ENCODE measurements around the gene IFRD1. TPM values are rescaled to one million over a fixed set of nuclear protein-coding genes. Genes with fewer than 3 reads are reported as not detected.
A peak's percentile ranks its signal among the peaks of the same experiment; 100 is the strongest.

Gene IFRD1
- polyA plus RNA-seq, 1 donor (not counting 4 experiments of a cell fraction or from before 2014, with no cell fraction given), result 38.3 TPM

DNA sequence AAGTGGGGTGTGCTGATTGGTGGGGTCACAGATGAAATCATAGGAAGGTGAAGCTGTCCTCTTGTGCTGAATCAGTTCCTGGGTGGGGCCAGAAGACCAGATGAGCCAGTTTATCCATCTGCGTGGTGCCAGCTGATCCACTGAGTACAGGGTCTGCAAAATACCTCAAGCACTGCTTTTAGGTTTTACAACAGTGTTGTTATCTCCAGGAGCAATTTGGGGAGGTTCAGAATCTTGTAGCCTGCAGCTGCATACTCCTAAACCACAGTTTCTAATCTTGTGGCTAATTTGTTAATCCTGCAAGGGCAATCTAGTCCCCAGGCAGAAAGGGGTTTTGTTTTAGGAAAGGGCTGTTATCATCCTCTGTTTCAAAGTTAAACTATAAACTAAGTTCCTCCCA lies 17.0 kb upstream of the IFRD1 start:
- Histone ChIP-seq H4K20me1 (ENCODE audit: control insufficient read depth, extremely low read depth, insufficient read depth, low read length) (no peaks in the 10 kb centered on the region), H3K27ac (ENCODE audit: control insufficient read depth, insufficient read depth, low read length) (no peak overlapping the region), H3K9ac (ENCODE audit: control insufficient read depth, extremely low read depth, insufficient read depth, low read length) (no peak overlapping the region), H3K27me3 (ENCODE audit: control insufficient read depth, extremely low read depth, insufficient read depth, low read length) (no peaks in the 10 kb centered on the region), H3K4me2 (ENCODE audit: control insufficient read depth, extremely low read depth, insufficient read depth, low read depth, low read length) (no peak overlapping the region), H3K4me1 (ENCODE audit: control insufficient read depth, extremely low read depth, insufficient read depth, low read length) (peaks cover 21% of the 10 kb centered on the region), H3K79me2 (ENCODE audit: control insufficient read depth, insufficient read depth, low read length) (no peaks in the 10 kb centered on the region), H3K36me3 (ENCODE audit: control insufficient read depth in 2 of 2, extremely low read depth in 1 of 2, insufficient read depth in 2 of 2, low read length in 2 of 2) (no peaks in the 10 kb centered on the region), H3K4me3 (ENCODE audit: control insufficient read depth in 2 of 3, extremely low read depth in 1 of 3, insufficient read depth in 2 of 3, low read depth in 1 of 3, low read length in 3 of 3) (peak overlapping the region in 1 of 3 experiments; percentile 1), H3K9me3 (ENCODE audit: control insufficient read depth, low read depth, low read length) (no peaks in the 10 kb centered on the region), H2AFZ (ENCODE audit: control insufficient read depth, low read length) (no peak overlapping the region), H3K9me1 (ENCODE audit: control insufficient read depth, extremely low read depth, insufficient read depth, low read length) (no peaks in the 10 kb centered on the region)
- dilution Hi-C loops (cut with MboI; ENCODE audit: extremely low pct_ligation_motif_present, low sequenced_read_pairs), result no loop called here
- no peak for TF ChIP-seq EZH2 (IDR thresholded peaks at IDR 0.05; ENCODE audit: low read length)
- TF ChIP-seq, protein P1, sequence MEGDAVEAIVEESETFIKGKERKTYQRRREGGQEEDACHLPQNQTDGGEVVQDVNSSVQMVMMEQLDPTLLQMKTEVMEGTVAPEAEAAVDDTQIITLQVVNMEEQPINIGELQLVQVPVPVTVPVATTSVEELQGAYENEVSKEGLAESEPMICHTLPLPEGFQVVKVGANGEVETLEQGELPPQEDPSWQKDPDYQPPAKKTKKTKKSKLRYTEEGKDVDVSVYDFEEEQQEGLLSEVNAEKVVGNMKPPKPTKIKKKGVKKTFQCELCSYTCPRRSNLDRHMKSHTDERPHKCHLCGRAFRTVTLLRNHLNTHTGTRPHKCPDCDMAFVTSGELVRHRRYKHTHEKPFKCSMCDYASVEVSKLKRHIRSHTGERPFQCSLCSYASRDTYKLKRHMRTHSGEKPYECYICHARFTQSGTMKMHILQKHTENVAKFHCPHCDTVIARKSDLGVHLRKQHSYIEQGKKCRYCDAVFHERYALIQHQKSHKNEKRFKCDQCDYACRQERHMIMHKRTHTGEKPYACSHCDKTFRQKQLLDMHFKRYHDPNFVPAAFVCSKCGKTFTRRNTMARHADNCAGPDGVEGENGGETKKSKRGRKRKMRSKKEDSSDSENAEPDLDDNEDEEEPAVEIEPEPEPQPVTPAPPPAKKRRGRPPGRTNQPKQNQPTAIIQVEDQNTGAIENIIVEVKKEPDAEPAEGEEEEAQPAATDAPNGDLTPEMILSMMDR (optimal IDR thresholded peaks at IDR 0.05 in 1 of 3, IDR thresholded peaks at IDR 0.05 in 1 of 3, conservative IDR thresholded peaks at IDR 0.05 in 1 of 3; ENCODE audit: extremely low read depth in 1 of 3, insufficient read depth in 2 of 3, low read length in 3 of 3), result no peak
- DNase-seq (ENCODE audit: low read depth, low spot score) (no peak), FAIRE-seq (no peak)

GRCh38 chr7:112437072-112437471 lies 13.2 kb upstream of the IFRD1 start:
- Histone ChIP-seq H3K9ac (ENCODE audit: control insufficient read depth, extremely low read depth, insufficient read depth, low read length) (no peak overlapping the region), H3K4me3 (ENCODE audit: control insufficient read depth in 2 of 3, extremely low read depth in 1 of 3, insufficient read depth in 2 of 3, low read depth in 1 of 3, low read length in 3 of 3) (no peak overlapping the region), H3K36me3 (ENCODE audit: control insufficient read depth in 2 of 2, extremely low read depth in 1 of 2, insufficient read depth in 2 of 2, low read length in 2 of 2) (no peaks in the 10 kb centered on the region), H3K9me1 (ENCODE audit: control insufficient read depth, extremely low read depth, insufficient read depth, low read length) (no peaks in the 10 kb centered on the region), H3K9me3 (ENCODE audit: control insufficient read depth, low read depth, low read length) (no peaks in the 10 kb centered on the region), H3K27me3 (ENCODE audit: control insufficient read depth, extremely low read depth, insufficient read depth, low read length) (no peaks in the 10 kb centered on the region), H3K4me2 (ENCODE audit: control insufficient read depth, extremely low read depth, insufficient read depth, low read depth, low read length) (peak overlapping the region; percentile 6), H3K4me1 (ENCODE audit: control insufficient read depth, extremely low read depth, insufficient read depth, low read length) (peaks cover 21% of the 10 kb centered on the region), H3K27ac (ENCODE audit: control insufficient read depth, insufficient read depth, low read length) (no peak overlapping the region), H2AFZ (ENCODE audit: control insufficient read depth, low read length) (no peak overlapping the region), H4K20me1 (ENCODE audit: control insufficient read depth, extremely low read depth, insufficient read depth, low read length) (no peaks in the 10 kb centered on the region), H3K79me2 (ENCODE audit: control insufficient read depth, insufficient read depth, low read length) (no peaks in the 10 kb centered on the region)
- no peak for FAIRE-seq
- no peak for DNase-seq (ENCODE audit: low read depth, low spot score)
- no peak for TF ChIP-seq EZH2 (IDR thresholded peaks at IDR 0.05; ENCODE audit: low read length)
- TF ChIP-seq, protein P1 (optimal IDR thresholded peaks at IDR 0.05 in 1 of 3, IDR thresholded peaks at IDR 0.05 in 1 of 3, conservative IDR thresholded peaks at IDR 0.05 in 1 of 3; ENCODE audit: extremely low read depth in 1 of 3, insufficient read depth in 2 of 3, low read length in 3 of 3), result no peak
- dilution Hi-C loops (cut with MboI; ENCODE audit: extremely low pct_ligation_motif_present, low sequenced_read_pairs), result no loop called here
